Measurements from ENCODE around the gene RPTOR. TPM values are rescaled to one million over a fixed set of nuclear protein-coding genes. Genes with fewer than 3 reads are reported as not detected.

Gene RPTOR
- total and polyA plus RNA-seq, 10 of the 15 experiments (the other 5 are each of a cell fraction or from before 2014, with no cell fraction given) = 0.18 to 32.1 (median 7.8) TPM

DNA sequence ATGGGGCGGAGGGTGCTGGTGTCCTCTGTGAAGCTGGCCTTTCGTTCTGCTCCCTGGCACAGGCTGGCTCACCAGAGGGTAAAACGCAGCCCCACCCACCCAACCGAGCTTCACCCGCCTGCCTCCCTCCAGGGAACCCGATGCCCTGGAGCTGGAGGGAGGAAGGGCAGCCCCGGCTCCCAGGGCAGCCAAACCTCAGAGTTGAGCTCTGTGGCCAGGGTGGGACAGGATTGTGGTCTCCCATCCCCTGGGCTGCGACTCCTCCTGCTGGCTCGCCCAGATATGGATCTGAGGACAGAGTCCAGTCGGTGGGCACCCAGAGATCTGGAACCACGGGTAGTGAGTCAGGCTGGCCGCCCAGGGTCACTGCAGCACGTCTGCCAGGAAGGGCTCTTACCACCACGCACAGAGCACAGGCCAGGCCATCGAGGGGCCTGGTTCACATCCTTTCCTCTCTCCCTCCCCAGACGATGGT is 404.4 kb downstream of the RPTOR start:
- TF ChIP-seq POU2F2 (IDR thresholded peaks at IDR 0.05; ENCODE audit: borderline replicate concordance, low read depth, low read length) = no peak
- TF ChIP-seq, protein P1, sequence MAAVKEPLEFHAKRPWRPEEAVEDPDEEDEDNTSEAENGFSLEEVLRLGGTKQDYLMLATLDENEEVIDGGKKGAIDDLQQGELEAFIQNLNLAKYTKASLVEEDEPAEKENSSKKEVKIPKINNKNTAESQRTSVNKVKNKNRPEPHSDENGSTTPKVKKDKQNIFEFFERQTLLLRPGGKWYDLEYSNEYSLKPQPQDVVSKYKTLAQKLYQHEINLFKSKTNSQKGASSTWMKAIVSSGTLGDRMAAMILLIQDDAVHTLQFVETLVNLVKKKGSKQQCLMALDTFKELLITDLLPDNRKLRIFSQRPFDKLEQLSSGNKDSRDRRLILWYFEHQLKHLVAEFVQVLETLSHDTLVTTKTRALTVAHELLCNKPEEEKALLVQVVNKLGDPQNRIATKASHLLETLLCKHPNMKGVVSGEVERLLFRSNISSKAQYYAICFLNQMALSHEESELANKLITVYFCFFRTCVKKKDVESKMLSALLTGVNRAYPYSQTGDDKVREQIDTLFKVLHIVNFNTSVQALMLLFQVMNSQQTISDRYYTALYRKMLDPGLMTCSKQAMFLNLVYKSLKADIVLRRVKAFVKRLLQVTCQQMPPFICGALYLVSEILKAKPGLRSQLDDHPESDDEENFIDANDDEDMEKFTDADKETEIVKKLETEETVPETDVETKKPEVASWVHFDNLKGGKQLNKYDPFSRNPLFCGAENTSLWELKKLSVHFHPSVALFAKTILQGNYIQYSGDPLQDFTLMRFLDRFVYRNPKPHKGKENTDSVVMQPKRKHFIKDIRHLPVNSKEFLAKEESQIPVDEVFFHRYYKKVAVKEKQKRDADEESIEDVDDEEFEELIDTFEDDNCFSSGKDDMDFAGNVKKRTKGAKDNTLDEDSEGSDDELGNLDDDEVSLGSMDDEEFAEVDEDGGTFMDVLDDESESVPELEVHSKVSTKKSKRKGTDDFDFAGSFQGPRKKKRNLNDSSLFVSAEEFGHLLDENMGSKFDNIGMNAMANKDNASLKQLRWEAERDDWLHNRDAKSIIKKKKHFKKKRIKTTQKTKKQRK (IDR thresholded peaks at IDR 0.05; ENCODE audit: low read depth, low read length) = no peak
- TF ChIP-seq, protein P2, sequence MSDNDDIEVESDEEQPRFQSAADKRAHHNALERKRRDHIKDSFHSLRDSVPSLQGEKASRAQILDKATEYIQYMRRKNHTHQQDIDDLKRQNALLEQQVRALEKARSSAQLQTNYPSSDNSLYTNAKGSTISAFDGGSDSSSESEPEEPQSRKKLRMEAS (IDR thresholded peaks at IDR 0.05; ENCODE audit: low read depth, low read length) = no peak
- TF ChIP-seq BCL11A (IDR thresholded peaks at IDR 0.05; ENCODE audit: low read depth, low read length) = no peak
- no peak for TF ChIP-seq ELK1 (IDR thresholded peaks at IDR 0.05; ENCODE audit: low read depth, low read length)
- TF ChIP-seq JUND (IDR thresholded peaks at IDR 0.05; ENCODE audit: low read depth, low read length) = no peak
- no peak for TF ChIP-seq CREM (IDR thresholded peaks at IDR 0.05; ENCODE audit: low read depth)
- TF ChIP-seq, protein P3, sequence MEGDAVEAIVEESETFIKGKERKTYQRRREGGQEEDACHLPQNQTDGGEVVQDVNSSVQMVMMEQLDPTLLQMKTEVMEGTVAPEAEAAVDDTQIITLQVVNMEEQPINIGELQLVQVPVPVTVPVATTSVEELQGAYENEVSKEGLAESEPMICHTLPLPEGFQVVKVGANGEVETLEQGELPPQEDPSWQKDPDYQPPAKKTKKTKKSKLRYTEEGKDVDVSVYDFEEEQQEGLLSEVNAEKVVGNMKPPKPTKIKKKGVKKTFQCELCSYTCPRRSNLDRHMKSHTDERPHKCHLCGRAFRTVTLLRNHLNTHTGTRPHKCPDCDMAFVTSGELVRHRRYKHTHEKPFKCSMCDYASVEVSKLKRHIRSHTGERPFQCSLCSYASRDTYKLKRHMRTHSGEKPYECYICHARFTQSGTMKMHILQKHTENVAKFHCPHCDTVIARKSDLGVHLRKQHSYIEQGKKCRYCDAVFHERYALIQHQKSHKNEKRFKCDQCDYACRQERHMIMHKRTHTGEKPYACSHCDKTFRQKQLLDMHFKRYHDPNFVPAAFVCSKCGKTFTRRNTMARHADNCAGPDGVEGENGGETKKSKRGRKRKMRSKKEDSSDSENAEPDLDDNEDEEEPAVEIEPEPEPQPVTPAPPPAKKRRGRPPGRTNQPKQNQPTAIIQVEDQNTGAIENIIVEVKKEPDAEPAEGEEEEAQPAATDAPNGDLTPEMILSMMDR (IDR thresholded peaks at IDR 0.05 in 2 of 3, conservative IDR thresholded peaks at IDR 0.05 in 1 of 3; ENCODE audit: control insufficient read depth in 2 of 3, extremely low read depth in 1 of 3, insufficient read depth in 1 of 3, low read depth in 3 of 3, low read length in 3 of 3) = peak; percentile 6 to 33 (median 22); a peak in 2 of 6 replicates
- no peak for TF ChIP-seq MTA2 (IDR thresholded peaks at IDR 0.05; ENCODE audit: low read depth)
- no peak for TF ChIP-seq ZSCAN29 (IDR thresholded peaks at IDR 0.05)
- TF ChIP-seq RAD21 (IDR thresholded peaks at IDR 0.05; ENCODE audit: insufficient read depth, low read depth, low read length) = peak; percentile 27; the same call in 1 of the 2 replicates
- Histone ChIP-seq H3K9me3 (replicated peaks; ENCODE audit: control insufficient read depth, insufficient read depth, low read length) (no peaks in the 10 kb centered on the region), H3K4me3 (no peak overlapping the region), H3K4me1 (ENCODE audit: control insufficient read depth, insufficient read depth, low read length) (no peaks in the 10 kb centered on the region), H3K79me2 (ENCODE audit: control insufficient read depth, insufficient read depth, low read length) (no peaks in the 10 kb centered on the region), H3K4me2 (ENCODE audit: control insufficient read depth, insufficient read depth) (no peak overlapping the region), H3K27ac (ENCODE audit: control insufficient read depth, insufficient read depth) (no peak overlapping the region), H2AFZ (ENCODE audit: control insufficient read depth, low read depth, low read length) (no peak overlapping the region), H3K9ac (ENCODE audit: control insufficient read depth, insufficient read depth, low read length) (no peak overlapping the region), H4K20me1 (ENCODE audit: control insufficient read depth, insufficient read depth) (no peaks in the 10 kb centered on the region), H3K27me3 (replicated peaks in 1 of 2; ENCODE audit: control insufficient read depth in 2 of 2, insufficient read depth in 2 of 2, low read length in 1 of 2) (no peaks in the 10 kb centered on the region), H3K36me3 (ENCODE audit: control insufficient read depth in 2 of 2, insufficient read depth in 2 of 2, low read length in 1 of 2) (peaks cover 0 to 3% of the 10 kb centered on the region in 2 experiments; a peak in 2 of 4 replicates)
- no TSS peak for BruUV-seq (replicated peaks)
- FAIRE-seq = no peak
- 80% methylated on average over 16 of the region's 16 CpGs for WGBS (ENCODE audit: insufficient coverage, insufficient replicate concordance, low lambda C conversion rate, missing lambda C conversion rate)
- 0 out of 3 replicates have a peak, but pooled peaks have one; percentile 21 for ATAC-seq
- in situ Hi-C loops (cut with MboI) (no loop called here), intact Hi-C loops (cut with micrococcal nuclease; ENCODE audit: unreplicated experiment) (no loop called here)
- CTCF ChIA-PET = interaction anchor here (0.7 kb wide), 1 partner anchor 57 kb away, joined by 3 read pairs; no protein-coding TSS in a partner anchor
- no peak for DNase-seq (ENCODE audit: low read depth, low spot score)
- RAD21 ChIA-PET (ENCODE audit: unreplicated experiment) = interaction anchor here (1.0 kb wide), 1 partner anchor 211 kb away, joined by 4 read pairs; no protein-coding TSS in a partner anchor
- SMC1A ChIA-PET (ENCODE audit: uncharacterized antibody, unreplicated experiment) = no interaction called here
- POLR2A ChIA-PET = no interaction called here
